Astrocyte of the cerebellum (primary cell): Measurements from ENCODE around the gene TTLL6.
A peak's percentile ranks its signal among the peaks of the same experiment; 100 is the strongest.
"Not testable (repeated sequence)": the region's sequence is repeated elsewhere in the genome, so short reads cannot be mapped to it uniquely, and the experiment has no call there.

Experiments
- DNase-seq: peaks from one replicate; pipeline ENCODE4 v3.0.0-alpha.2; 2011; ENCODE audit warnings: low read depth
- H3K4me3 ChIP-seq: 2 replicates; pipeline ENCODE4 v1.5.1; 2011; ENCODE audit warnings: mild to moderate bottlenecking, low read depth, low read length, moderate library complexity
- in situ Hi-C: cut with HindIII; loops from 2 replicates; pipeline ENCODE4 v1.10.0; 2017; ENCODE audit warnings: low sequenced_read_pairs
- TF ChIP-seq, protein P1 (sequence below): IDR thresholded peaks from 2 replicates; pipeline ENCODE4 v1.5.1; 2012; ENCODE audit warnings: low read length, low read depth, moderate library complexity, mild to moderate bottlenecking; ENCODE audit errors: missing control alignments

The TTLL6 gene

DNA sequence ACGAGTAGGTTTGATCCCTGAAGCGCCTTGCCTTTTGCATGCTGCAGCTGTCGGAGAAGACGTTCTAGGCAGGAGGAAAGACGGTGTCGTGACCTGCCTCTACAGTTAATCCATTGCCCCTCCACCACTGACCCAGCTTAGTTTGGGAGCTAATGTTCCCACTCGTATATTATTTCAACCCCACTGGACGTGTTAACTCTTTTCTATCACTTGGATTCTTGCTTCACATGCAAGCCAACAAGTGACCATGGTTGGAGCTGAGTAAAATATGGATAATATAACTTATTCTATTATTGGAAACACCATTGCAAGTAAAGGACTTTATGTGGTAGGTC is 14.5 kb upstream of the TTLL6 start:
- no peak for DNase-seq
- TF ChIP-seq, protein P1, sequence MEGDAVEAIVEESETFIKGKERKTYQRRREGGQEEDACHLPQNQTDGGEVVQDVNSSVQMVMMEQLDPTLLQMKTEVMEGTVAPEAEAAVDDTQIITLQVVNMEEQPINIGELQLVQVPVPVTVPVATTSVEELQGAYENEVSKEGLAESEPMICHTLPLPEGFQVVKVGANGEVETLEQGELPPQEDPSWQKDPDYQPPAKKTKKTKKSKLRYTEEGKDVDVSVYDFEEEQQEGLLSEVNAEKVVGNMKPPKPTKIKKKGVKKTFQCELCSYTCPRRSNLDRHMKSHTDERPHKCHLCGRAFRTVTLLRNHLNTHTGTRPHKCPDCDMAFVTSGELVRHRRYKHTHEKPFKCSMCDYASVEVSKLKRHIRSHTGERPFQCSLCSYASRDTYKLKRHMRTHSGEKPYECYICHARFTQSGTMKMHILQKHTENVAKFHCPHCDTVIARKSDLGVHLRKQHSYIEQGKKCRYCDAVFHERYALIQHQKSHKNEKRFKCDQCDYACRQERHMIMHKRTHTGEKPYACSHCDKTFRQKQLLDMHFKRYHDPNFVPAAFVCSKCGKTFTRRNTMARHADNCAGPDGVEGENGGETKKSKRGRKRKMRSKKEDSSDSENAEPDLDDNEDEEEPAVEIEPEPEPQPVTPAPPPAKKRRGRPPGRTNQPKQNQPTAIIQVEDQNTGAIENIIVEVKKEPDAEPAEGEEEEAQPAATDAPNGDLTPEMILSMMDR: no peak
- in situ Hi-C loops: no loop called here
- peak overlapping the region; percentile 98 for H3K4me3 ChIP-seq

GRCh38 chr17:48830840-48831548 is 14.0 kb upstream of the TTLL6 start, which contains the start of gene CALCOCO2:
CALCOCO2 (plus strand) TSS chr17:48831035; CDS start chr17:48841708, 10,673 bp downstream.
- DNase-seq: peak; percentile 63
- H3K4me3 ChIP-seq: peak within 1 kb of the TSS; percentile 98
- in situ Hi-C loops: no loop called here
- TF ChIP-seq, protein P1: no peak

- TF ChIP-seq, protein P1: no peak
- DNase-seq: no peak
- in situ Hi-C loops: no loop called here
- no peak overlapping the region for H3K4me3 ChIP-seq
Observed at GRCh38 chr17:48825446-48826381, 8.7 kb upstream of the TTLL6 start.

- H3K4me3 ChIP-seq, DNase-seq, in situ Hi-C loops: not testable (repeated sequence)
Observed at GRCh38 chr17:48820936-48821335, 3.9 kb upstream of the TTLL6 start.

- TF ChIP-seq, protein P1: no peak
- no peak for DNase-seq
- H3K4me3 ChIP-seq: no peak overlapping the region
- in situ Hi-C loops: no loop called here
Observed at GRCh38 chr17:48819466-48819865, 2.4 kb upstream of the TTLL6 start.

DNA sequence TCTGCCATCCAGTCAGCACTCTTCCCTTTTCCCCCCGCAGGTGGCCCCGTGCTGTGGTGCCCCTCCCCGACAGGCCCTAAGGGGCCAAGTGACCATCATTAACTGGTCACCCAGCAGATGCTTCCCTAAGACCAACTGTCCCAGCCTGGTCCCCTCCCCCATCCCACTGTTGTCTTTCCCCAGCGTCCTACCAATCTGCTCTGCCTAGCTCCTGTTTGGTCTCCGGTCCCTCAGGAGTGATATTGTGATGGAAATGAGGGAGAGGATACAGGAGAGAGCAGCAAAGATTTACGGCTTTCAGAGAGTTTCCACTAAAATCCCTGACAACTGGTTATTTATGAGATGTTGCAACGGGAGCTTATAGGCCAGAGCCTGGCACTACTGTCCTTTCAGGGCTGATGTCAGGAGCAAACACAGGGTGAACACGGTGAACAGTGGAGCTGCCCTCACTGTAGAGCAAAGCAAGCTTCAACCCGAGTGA is 1.4 kb upstream of the TTLL6 start:
- TF ChIP-seq, protein P1: no peak
- DNase-seq: no peak
- in situ Hi-C loops: no loop called here
- H3K4me3 ChIP-seq: no peak overlapping the region

DNA sequence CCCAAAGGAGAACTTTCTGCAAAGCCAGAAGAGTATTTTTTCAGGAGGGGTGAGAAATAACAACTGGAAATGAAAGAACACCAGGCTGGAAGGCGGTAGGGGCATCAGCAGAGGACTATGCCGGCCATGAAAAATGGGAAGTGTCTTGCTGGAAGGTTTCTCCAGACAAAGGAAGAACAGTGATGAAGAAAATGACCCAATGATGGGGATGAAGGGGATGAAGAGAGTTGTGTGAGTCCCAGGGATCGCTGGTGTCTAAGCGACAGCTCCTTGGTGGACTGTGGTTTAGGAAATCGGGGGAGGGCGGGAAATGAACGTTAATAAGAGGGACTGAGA is 623 bp downstream of the TTLL6 start:
- in situ Hi-C loops: no loop called here
- H3K4me3 ChIP-seq: peak overlapping the region; percentile 41
- no peak for DNase-seq
- TF ChIP-seq, protein P1: no peak
